ENCODE data around the gene SLC22A23. TPM values are rescaled to one million over a fixed set of nuclear protein-coding genes. Genes with fewer than 3 reads are reported as not detected.

The SLC22A23 gene
- total and polyA plus RNA-seq, 2 experiments from 2014 or later = 6.1 to 38.3 TPM

GRCh38 chr6:3324262-3324942 is 132.4 kb downstream of the SLC22A23 start (continued):
- no peak for TF ChIP-seq REST (IDR thresholded peaks at IDR 0.05; ENCODE audit: unreplicated experiment)
- no peak for TF ChIP-seq STAT1 (IDR thresholded peaks at IDR 0.05; ENCODE audit: unreplicated experiment)
- no peak for TF ChIP-seq JUNB (IDR thresholded peaks at IDR 0.05; ENCODE audit: unreplicated experiment)
- no peak for TF ChIP-seq ZNF114 (CRISPR knock-in tag; IDR thresholded peaks at IDR 0.05)

GRCh38 chr6:3323696-3324261 is 133.1 kb downstream of the SLC22A23 start:
- Histone ChIP-seq H3K27me3 (ENCODE audit: insufficient read depth) (no peaks in the 10 kb centered on the region), H3K27ac (ENCODE audit: low read depth) (no peak overlapping the region), H3F3A (replicated peaks; ENCODE audit: low read depth) (peaks cover 7% of the 10 kb centered on the region; the same call in 1 of the 2 replicates), H4K20me1 (replicated peaks; ENCODE audit: insufficient read depth) (0 out of 2 replicates have a peak, but pooled peaks cover 14% of the 10 kb centered on the region), H3K79me2 (replicated peaks; ENCODE audit: insufficient read depth) (peaks cover 30% of the 10 kb centered on the region), H3K36me3 (ENCODE audit: insufficient read depth) (peaks cover 5% of the 10 kb centered on the region; the same call in 1 of the 2 replicates), H2AFZ (no peak overlapping the region), H3K4me3 (no peak overlapping the region), H3K4me2 (no peak overlapping the region), H3K9me2 (ENCODE audit: insufficient read depth) (no peaks in the 10 kb centered on the region), H3K4me1 (ENCODE audit: insufficient read depth) (peaks cover 11% of the 10 kb centered on the region)
- Mint-ChIP-seq H3K36me3 (ENCODE audit: low read depth) (peaks cover 18% of the 10 kb centered on the region; the same call in 2 of the 3 replicates), H3K27me3 (ENCODE audit: insufficient read depth, low read depth, poor library complexity) (peaks cover 7% of the 10 kb centered on the region), H3K4me3 (no peak overlapping the region), H3K4me1 (peaks cover 39% of the 10 kb centered on the region), H3K27ac (no peak overlapping the region), H3K9me3 (no peaks in the 10 kb centered on the region)
- ATAC-seq (no peak), DNase-seq (ENCODE audit: low spot score) (no peak)
- TF ChIP-seq CREB1 (CRISPR knock-in tag; IDR thresholded peaks at IDR 0.05; ENCODE audit: low read depth) = no peak
- TF ChIP-seq ZNF114 (CRISPR knock-in tag; IDR thresholded peaks at IDR 0.05) = no peak
- no peak for TF ChIP-seq JUNB (IDR thresholded peaks at IDR 0.05; ENCODE audit: unreplicated experiment)
- TF ChIP-seq, protein P1, sequence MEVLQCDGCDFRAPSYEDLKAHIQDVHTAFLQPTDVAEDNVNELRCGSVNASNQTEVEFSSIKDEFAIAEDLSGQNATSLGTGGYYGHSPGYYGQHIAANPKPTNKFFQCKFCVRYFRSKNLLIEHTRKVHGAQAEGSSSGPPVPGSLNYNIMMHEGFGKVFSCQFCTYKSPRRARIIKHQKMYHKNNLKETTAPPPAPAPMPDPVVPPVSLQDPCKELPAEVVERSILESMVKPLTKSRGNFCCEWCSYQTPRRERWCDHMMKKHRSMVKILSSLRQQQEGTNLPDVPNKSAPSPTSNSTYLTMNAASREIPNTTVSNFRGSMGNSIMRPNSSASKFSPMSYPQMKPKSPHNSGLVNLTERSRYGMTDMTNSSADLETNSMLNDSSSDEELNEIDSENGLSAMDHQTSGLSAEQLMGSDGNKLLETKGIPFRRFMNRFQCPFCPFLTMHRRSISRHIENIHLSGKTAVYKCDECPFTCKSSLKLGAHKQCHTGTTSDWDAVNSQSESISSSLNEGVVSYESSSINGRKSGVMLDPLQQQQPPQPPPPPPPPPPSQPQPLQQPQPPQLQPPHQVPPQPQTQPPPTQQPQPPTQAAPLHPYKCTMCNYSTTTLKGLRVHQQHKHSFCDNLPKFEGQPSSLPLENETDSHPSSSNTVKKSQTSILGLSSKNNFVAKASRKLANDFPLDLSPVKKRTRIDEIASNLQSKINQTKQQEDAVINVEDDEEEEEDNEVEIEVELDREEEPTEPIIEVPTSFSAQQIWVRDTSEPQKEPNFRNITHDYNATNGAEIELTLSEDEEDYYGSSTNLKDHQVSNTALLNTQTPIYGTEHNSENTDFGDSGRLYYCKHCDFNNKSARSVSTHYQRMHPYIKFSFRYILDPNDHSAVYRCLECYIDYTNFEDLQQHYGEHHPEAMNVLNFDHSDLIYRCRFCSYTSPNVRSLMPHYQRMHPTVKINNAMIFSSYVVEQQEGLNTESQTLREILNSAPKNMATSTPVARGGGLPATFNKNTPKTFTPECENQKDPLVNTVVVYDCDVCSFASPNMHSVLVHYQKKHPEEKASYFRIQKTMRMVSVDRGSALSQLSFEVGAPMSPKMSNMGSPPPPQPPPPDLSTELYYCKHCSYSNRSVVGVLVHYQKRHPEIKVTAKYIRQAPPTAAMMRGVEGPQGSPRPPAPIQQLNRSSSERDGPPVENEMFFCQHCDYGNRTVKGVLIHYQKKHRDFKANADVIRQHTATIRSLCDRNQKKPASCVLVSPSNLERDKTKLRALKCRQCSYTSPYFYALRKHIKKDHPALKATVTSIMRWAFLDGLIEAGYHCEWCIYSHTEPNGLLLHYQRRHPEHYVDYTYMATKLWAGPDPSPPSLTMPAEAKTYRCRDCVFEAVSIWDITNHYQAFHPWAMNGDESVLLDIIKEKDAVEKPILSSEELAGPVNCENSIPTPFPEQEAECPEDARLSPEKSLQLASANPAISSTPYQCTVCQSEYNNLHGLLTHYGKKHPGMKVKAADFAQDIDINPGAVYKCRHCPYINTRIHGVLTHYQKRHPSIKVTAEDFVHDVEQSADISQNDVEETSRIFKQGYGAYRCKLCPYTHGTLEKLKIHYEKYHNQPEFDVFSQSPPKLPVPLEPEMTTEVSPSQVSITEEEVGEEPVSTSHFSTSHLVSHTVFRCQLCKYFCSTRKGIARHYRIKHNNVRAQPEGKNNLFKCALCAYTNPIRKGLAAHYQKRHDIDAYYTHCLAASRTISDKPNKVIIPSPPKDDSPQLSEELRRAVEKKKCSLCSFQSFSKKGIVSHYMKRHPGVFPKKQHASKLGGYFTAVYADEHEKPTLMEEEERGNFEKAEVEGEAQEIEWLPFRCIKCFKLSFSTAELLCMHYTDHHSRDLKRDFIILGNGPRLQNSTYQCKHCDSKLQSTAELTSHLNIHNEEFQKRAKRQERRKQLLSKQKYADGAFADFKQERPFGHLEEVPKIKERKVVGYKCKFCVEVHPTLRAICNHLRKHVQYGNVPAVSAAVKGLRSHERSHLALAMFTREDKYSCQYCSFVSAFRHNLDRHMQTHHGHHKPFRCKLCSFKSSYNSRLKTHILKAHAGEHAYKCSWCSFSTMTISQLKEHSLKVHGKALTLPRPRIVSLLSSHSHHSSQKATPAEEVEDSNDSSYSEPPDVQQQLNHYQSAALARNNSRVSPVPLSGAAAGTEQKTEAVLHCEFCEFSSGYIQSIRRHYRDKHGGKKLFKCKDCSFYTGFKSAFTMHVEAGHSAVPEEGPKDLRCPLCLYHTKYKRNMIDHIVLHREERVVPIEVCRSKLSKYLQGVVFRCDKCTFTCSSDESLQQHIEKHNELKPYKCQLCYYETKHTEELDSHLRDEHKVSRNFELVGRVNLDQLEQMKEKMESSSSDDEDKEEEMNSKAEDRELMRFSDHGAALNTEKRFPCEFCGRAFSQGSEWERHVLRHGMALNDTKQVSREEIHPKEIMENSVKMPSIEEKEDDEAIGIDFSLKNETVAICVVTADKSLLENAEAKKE (CRISPR knock-in tag; IDR thresholded peaks at IDR 0.05) = no peak
